AG09309 (cell line): ENCODE results near the gene SPOCK3.

Source experiments
- DNase-seq: peaks from one replicate; pipeline ENCODE4 v3.0.0-alpha.2; 2010; ENCODE audit warnings: low read depth
- H3K4me3 ChIP-seq: 2 replicates; pipeline ENCODE4 v1.5.1; 2011; ENCODE audit warnings: mild to moderate bottlenecking, low read depth, low read length, moderate library complexity; ENCODE audit not compliant: control insufficient read depth
- CTCF ChIP-seq: IDR thresholded peaks from 2 replicates; pipeline ENCODE4 v1.5.1; 2011; ENCODE audit warnings: mild to moderate bottlenecking, low read depth, low read length, inconsistent platforms; ENCODE audit not compliant: insufficient read depth, control insufficient read depth; ENCODE audit errors: missing control alignments

Gene SPOCK3

GRCh38 chr4:167238226-167238625, 3.9 kb upstream of the SPOCK3 start:
- DNase-seq: no peak
- TF ChIP-seq CTCF: no peak
- no peak overlapping the region for H3K4me3 ChIP-seq

- TF ChIP-seq CTCF: no peak
- peak overlapping the region; percentile 32 for H3K4me3 ChIP-seq
- no peak for DNase-seq
Observed at GRCh38 chr4:167233685-167234315, 494 bp downstream of the SPOCK3 start.

GRCh38 chr4:167232805-167233684, 1.2 kb downstream of the SPOCK3 start:
- no peak for DNase-seq
- no peak for TF ChIP-seq CTCF
- no peak overlapping the region for H3K4me3 ChIP-seq

- H3K4me3 ChIP-seq: no peak overlapping the region
- DNase-seq: no peak
- TF ChIP-seq CTCF: no peak
Observed at GRCh38 chr4:167230744-167231143, 3.5 kb downstream of the SPOCK3 start.

- TF ChIP-seq CTCF: no peak
- DNase-seq: no peak
- H3K4me3 ChIP-seq: no peak overlapping the region
Observed at GRCh38 chr4:167222099-167222498, 12.2 kb downstream of the SPOCK3 start.

GRCh38 chr4:167221084-167221483, 13.2 kb downstream of the SPOCK3 start:
- TF ChIP-seq CTCF: no peak
- no peak for DNase-seq
- H3K4me3 ChIP-seq: no peak overlapping the region
